ENCODE data around the gene HIVEP3. TPM values are rescaled to one million over a fixed set of nuclear protein-coding genes. Genes with fewer than 3 reads are reported as not detected.

Gene HIVEP3
- total RNA-seq, 2 donors from 2014 or later: 4.0 to 5.4 TPM

DNA sequence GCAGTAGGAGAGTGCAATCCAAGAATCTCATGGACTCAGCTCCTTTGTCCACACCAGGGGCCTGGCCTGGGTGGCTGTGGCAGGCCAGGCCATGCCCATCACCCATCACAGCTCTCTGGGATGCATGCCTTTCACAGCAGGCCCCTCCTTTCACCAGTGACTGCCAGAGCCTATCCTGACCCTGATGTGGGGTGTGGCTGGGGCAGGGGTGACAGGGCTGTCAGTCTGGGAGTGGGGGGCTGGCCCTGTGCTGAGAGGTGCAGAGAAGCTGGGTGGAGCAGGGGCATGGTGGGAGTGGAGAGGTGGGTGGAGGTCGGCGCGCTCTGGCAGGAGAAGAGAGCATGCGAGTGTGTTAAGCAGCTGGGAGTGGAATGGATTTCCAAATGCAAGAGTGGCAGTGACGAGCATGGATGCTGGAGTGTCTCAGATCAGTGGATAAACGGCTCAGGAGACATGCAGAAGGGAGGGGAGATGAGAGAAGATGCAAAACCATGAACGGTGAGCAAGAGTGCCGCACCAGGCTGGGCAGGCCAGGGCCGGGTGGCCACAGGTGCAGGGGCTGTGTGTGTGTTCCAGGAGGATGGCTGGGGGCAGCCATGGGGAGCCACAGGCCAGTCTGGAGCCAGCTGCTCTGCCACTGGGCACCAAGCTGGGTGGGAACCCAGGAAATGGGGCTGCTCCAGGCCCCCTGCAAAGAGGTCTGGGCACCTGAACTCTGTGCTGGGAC is 394.6 kb downstream of the HIVEP3 start:
- ATAC-seq: no peak
- intact Hi-C loops (cut with DNase I, micrococcal nuclease): no loop called here
- no peak for DNase-seq

DNA sequence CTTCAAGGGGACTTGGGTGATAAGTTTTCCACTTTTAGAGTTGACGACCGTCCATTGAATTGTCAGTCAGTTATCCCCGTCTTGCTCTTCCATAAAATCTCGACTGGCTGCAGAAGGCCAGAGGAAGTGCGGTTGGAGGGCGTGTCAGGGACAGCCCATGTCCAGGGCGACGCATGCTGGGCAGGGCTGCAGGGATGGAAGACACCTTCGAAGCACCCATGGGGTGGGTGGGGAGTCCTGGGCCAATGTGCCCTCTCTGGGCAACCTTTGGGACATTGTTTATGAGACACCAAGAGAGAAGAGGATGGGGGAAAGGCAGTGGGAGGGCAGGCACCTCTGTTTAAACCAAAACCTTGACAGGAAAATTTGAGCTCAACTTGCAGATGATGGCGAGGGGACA is 395.7 kb downstream of the HIVEP3 start:
- DNase-seq (no peak), ATAC-seq (no peak)
- intact Hi-C loops (cut with DNase I, micrococcal nuclease): no loop called here

DNA sequence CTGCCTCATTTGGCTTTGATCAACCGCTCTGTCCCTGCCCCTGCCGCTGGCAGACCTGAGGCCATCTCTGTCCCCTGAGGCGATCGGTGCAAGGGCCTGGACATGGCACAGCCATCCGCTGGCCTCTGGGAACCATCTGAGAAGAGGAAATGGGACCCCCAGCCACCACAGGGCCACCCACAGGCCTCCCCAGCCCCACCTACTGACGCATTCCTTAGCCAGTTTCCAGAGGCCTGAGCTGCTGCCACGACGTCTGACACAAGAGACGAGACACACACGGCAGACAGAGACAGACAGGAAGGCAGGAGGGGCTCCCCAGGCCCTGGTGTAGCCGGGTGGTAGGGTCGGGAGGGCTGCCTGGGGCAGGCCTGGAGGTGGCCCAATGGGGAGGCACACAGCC is 397.0 kb downstream of the HIVEP3 start:
- ATAC-seq: no peak
- intact Hi-C loops (cut with DNase I, micrococcal nuclease): no loop called here
- DNase-seq: no peak

DNA sequence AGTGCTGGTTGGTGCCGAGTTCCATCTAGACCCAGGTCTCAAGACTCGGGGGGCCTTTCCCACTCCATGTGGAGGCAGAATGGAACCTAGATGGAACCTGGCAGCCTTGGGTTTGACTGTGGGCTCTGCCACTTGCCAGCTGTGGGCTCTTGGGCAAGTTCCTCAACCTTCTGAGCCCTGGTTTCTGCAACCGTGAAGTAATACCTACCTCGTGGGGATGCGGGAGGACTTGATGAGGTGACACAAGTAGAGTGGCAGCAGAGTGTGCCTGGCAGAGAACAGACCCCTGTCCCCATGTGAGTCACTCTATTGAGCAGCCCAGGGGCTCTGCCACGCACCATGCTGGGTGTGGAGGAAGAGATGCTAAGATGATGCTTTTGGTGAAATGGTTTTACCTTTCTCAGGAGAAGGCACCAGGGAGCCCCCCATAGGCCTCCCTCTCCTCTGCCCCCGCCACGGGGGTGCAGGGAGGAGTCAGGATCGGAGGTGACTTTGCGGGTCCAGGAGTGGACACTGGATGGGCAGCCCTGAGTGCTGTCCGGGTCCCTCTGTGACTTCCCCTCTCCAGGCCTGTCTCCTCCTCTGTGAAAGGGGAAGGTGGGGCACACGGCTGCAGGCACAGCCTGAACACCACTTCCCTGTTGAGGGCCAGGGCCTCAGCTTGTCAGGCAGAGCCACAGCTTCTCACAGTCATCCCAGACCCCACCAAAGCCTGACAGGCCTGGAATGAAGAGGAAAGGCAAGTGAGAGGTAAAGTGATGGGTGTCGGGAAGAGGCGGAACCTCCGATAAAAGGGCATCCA is 397.6 kb downstream of the HIVEP3 start:
- no peak for ATAC-seq
- no peak for DNase-seq
- intact Hi-C loops (cut with DNase I, micrococcal nuclease): no loop called here

DNA sequence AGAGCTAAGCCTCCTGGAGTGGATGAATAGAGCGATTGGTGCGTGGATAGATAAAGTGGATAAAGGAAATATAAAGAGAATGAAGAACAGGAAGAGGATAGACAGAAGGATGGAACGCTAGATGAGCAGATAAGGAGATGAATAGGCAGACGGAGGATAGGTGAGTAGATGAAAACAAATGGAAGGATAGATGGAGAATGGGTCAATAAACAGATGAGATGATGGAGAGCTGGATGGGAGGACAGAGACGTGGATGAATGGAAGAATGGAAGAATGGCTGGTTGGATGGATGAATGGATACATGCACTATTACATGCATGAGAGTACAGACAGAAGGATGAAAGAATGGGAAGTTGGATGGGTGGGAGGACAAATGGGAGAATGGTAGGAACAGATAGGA is 399.1 kb downstream of the HIVEP3 start:
- ATAC-seq: no peak
- intact Hi-C loops (cut with DNase I, micrococcal nuclease): no loop called here

DNA sequence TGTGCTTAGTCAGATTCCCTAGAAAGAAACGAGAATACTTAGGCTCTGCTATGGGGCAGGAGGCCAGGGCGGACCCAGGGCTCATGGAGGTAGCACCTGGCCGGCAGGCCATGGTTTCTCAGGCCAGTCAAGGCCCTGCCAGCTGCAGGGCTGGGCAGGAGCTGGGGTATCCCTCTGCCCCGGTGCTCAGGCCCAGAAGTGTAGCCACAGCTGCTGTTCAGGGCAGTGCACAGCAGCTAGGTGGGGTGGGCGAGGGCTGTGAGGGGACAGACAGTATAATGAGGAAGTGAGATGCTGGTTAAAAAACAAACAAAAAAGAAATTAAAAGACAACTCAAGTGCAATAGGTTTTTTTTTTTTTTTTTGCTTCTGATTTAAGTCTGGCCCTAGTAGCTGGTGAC is 400.3 kb downstream of the HIVEP3 start:
- ATAC-seq: no peak
- intact Hi-C loops (cut with DNase I, micrococcal nuclease): no loop called here
- no peak for DNase-seq

More for the DNA sequence above, 399.1 kb downstream of the HIVEP3 start:
- DNase-seq: no peak

DNA sequence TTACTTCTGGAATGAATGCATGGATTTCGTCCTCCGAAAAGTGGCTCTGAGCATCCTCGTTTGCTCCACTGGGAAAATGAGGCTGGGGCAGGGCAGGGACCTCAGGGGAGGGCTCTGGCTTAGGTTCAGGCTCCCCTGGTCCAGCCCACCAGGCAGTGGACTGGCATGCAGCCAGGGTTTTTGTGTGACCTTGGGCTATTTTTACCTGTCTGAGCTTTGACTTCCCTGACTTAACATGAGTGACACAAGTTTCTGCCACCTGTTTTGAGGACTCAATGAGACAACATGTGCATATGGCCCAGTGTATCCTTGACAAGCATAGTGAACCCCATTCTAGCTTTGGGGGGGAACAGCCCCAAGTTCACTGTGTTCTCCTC is 401.7 kb downstream of the HIVEP3 start:
- DNase-seq (no peak), ATAC-seq (no peak)
- intact Hi-C loops (cut with DNase I, micrococcal nuclease): no loop called here

DNA sequence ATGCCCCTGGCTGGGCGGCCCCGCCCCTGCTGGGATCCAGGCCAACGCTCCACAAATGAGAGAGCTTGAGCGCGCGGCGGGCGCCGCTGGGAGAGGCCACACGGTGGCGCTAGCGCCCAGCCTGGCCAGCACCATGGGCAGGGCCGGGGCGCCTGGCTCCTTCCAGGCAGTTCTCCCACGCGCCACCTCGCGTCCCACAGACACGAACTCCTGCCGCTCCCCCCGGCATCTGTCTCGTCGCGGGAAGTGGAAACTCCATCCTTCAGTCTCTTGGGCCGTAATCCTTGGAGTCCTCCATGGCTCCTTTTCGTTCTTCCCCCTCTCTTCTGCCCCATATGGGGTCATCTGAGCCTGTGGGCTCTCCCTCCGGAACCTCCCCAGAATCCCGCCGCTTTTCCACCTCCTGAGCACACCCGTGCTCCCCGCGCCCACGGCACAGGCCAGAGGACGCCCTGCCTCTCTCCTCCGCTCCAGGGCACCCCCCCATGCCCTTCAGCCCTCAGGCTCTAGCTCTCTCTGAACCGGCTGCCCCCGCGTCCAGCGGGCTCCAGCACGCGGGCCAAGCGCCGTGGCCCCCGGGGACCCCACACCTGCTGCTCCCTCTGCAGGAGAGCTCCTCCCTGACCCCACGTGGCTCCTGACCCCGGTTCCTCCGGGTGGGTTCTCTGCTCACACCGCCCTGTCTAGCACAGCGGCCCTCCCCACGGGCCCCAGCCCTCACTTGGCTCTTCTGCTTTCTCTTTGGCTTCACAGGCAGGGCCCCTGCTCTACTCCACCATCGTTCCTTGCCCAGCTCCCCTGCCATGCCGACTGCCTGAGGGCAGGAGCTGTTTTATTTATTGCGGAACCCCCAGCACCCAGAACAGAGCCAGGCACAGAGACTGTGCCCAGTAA is 402.3 kb downstream of the HIVEP3 start:
- intact Hi-C loops (cut with DNase I, micrococcal nuclease): no loop called here
- DNase-seq (peak; percentile 85 to 91), ATAC-seq (peak; percentile 83)

DNA sequence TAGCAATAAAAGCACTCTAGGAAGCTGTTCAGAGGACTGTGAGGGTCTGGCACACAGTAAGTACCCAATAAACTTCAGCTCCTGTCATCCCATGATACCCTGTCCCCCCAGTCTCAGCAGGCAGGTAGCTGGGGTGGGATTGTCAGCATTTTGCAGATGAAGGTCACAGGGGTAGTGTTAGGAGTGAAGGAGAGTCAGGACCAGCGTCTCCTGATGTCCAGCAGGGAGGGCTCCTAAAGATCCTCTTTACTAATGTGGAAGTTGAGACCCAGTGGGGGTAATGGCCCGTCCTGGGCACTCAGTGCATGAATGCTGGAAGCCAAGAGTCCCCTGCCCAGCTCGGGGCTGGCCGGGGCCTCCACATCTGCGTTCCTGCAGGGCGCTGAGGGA is 402.9 kb downstream of the HIVEP3 start:
- DNase-seq (no peak), ATAC-seq (no peak)
- intact Hi-C loops (cut with DNase I, micrococcal nuclease): no loop called here

DNA sequence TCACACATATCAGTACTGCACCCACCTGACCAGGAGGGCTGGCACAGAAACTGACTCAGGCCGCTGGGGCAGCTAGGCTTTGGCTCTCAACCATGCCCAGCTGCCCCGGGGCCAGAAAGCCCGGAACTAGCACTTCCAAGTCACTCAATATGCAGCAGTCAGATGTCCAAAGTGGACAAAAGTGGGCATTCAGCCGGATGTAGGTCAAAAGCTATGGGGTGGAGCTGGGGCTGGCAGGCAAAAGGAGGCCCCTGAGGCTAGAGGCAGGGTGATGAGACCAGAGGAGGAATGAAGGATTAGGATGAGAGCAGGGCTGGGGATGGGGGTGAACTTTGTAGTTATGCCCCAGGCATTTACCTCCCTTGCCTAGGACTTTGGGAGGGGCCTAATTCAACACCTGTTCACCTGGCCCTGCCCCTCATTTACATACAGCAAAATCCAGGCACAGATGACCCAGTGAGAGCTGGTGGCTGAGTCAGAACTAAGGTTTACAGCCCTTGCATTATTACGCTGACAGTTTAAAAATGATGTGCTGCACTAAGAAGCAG is 403.5 kb downstream of the HIVEP3 start:
- DNase-seq: peak in 1 of 2 donors; percentile 76
- ATAC-seq: peak; percentile 79
- intact Hi-C loops (cut with DNase I, micrococcal nuclease): no loop called here

DNA sequence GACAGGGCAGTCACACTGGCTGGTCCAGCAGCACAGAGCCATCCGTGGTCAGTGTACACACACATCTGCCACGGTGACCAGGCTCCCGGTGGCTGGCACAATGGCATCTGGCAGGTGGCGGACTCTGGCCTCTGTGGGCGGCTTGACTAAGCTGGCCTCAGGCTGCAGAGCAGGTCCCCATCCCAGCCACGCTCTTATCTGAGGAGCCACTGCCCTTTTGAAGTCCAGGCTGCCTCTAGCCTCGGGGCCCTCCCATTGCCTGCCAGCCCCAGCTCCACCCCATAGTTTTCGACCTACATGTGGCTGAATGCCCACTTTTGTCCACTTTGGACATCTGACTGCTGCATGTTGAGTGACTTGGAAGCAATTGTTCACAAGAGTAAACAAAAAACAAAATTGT is 404.3 kb downstream of the HIVEP3 start:
- peak; percentile 62 for ATAC-seq
- intact Hi-C loops (cut with DNase I, micrococcal nuclease): no loop called here
- peak; percentile 70 to 83 for DNase-seq

DNA sequence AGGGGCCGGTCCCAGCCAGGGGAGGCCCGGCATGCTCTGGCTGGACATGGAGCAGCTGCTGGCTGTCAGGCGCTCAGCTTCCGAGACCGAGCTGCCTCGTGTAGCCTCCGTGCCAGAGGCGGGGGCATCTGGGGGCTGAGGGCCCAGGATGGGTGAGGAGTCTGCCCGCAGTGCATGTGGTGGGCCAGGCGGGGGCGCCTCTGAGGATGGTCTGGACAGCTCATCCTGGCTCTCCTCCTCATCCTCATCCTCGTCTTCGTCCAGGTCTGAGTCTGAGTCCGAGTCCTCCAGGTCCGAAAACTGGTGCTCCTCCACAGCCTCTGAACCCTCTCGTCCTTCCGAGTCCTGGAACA is 405.4 kb downstream of the HIVEP3 start:
- intact Hi-C loops (cut with DNase I, micrococcal nuclease): no loop called here
- no peak for ATAC-seq
- no peak for DNase-seq

DNA sequence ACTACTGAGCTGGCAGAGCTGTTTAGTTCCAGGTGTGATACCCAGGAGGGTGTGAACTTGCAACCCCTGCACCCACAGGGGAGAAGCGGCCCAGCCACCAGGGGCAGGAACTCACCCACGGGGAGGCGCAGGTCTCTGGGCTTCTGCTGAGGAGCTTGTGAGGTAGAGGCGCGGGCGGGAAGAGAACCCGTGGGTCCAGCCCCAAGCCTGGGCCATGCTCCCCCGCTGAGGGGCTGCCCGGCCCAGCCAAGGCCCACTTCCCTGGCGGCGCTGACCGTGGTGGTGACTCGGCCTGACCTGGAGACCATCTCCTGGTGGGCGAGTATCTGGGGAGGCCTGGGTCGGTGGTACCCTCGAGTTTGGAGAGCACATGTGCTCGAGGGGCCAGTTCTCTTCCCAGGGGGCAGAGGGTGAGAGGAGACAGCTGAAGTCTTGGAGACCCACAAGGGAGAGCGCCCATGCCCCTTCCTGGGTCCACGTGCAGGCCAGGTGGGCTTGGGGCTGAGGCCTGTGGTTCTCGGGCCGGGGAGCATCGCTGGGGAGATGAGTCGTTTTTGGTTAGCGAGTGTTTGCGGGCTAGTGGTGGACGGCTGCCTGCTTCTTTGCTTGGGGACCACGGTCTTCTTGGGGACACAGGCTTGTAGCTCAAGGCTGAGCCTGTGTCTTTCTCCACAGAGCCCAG is 405.9 kb downstream of the HIVEP3 start:
- no peak for DNase-seq
- no peak for ATAC-seq
- intact Hi-C loops (cut with DNase I, micrococcal nuclease): no loop called here

DNA sequence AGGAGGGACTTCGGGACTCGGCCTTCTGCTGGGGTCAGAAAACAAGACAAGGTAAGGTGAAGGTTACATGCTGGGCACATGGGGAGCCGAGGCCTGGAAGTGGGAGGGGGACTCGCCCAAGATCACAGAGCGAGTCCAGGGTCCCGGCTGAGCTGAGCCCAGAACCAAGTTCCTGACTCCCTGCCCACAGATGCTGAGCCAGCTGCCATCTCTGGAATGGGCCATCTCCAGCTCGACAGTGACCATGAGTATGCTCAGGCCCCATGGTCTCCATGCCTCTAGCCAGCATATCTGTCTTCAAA is 407.5 kb downstream of the HIVEP3 start:
- ATAC-seq: no peak
- DNase-seq: no peak
- intact Hi-C loops (cut with DNase I, micrococcal nuclease): no loop called here

DNA sequence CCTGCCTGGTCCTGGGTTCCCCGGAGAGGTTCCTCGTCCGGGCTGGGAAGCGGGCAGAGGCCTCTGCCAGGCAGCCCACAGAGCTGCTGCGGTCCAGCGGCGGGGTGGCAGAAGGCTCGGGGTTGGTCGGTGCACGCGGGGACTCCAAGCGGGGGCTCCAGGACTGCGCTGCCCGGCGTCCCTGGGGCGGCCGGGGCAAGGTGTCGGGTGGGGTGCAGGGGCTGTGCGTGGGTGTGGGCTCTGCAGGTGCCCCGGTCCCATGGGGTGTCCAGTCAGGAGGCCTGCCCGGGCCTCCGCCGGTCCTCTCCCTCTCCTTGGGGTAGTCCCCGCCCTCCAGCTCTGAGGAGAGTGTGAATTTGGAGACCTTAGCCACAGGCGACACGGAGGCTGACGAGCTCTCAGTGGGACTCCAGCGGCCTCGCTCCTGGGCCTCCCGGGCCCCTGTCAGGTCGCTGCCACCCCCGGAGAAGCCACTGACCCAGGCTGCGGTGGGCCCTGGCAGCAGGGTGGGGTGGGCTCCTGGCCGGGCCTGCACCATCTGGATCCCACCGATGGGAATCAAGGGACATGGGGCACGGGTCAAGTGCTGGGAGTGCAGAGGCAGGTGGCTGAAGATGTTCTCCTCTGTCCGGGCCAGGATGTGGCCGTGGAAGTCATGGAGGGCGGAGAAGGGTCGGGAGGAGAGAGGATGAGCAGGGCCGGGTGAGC is 408.0 kb downstream of the HIVEP3 start:
- no peak for DNase-seq
- intact Hi-C loops (cut with DNase I, micrococcal nuclease): no loop called here
- no peak for ATAC-seq

DNA sequence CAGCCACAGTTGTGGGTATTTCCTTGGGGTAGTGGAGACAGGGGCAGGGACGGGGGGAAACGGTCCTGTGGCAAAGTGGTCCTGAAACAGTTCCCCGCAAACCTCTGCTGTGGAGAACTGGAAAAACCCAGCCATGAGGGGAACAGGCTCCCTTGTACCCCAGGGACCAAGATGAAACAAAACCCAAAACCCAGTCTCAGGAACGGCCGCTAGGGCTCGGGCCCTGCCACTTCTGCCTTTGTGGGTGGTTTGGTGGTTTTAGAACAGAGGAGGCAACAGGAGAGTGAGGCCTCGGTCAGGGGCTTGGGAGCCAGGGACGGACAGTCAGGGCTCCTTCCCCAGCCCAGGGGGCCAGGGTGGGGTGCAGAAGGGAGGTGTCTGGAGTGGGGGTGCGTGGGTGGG is 409.5 kb downstream of the HIVEP3 start:
- intact Hi-C loops (cut with DNase I, micrococcal nuclease): no loop called here
- DNase-seq: no peak
- ATAC-seq: no peak

DNA sequence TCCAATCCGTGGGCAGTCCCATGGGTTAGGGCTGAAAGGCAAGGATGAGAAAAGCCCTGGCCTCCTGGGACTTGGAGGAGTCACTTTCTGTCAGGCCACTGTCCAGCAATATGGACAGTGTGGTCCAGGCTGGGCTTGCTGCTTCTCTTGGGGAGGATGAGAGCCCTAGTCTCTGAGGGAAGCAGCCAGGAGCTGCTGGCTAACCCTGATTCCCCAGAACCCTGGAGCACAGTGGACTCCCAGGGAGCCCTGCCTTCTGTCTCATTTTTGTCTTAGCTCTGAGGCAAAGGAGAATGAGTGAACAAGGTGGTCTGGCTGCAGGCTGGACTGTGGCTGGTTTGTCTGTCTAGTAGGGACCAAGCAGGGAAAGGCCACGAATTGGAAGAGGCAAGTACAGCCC is 410.4 kb downstream of the HIVEP3 start:
- ATAC-seq (no peak), DNase-seq (no peak)
- intact Hi-C loops (cut with DNase I, micrococcal nuclease): no loop called here

DNA sequence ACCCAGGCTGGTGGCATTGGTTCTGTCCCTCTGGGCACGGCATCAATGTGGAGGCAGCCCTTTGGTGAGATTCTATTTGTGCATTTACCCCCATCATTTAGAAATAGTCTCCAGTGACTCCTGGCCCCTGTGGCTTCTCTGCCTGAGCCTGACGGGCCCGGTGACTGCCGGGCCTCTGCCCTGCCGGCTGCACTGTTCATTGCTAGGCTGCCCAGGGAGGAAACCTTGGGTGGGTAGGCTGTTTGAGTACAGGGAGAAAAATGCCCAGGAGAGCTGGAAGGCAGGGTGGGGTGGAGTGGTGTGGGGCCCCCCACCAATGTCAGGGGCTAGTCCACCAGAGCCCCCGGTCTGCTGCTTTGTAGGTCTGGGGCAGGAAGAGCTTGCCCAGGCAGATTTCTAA is 410.9 kb downstream of the HIVEP3 start:
- ATAC-seq (no peak), DNase-seq (no peak)
- intact Hi-C loops (cut with DNase I, micrococcal nuclease): no loop called here
